MM.1S (cell line): Measurements from ENCODE around the gene FAM236A.
"Not testable (repeated sequence)": the region's sequence is repeated elsewhere in the genome, so short reads cannot be mapped to it uniquely, and the experiment has no call there.

Experiments
- DNase-seq: peaks from one replicate; pipeline ENCODE4 v3.0.0-alpha.2; 2015
- H2AFZ ChIP-seq: fragments of 300-600 bp; sonication (generic); 2 replicates; pipeline ENCODE4 v1.6.0; 2016; ENCODE audit warnings: antibody characterized with exemption, low read length
- H3F3A ChIP-seq: fragments of 300-600 bp; sonication (generic); 2 replicates; pipeline ENCODE4 v1.6.1; 2016; ENCODE audit warnings: mild to moderate bottlenecking, antibody characterized with exemption, low read length, moderate library complexity, mixed read lengths; ENCODE audit not compliant: insufficient read depth
- H3K27ac ChIP-seq: fragments of 300-600 bp; sonication (generic); 2 replicates; pipeline ENCODE4 v1.5.1; 2016; ENCODE audit warnings: mild to moderate bottlenecking, low read length
- H3K27me3 ChIP-seq: fragments of 300-600 bp; sonication (generic); replicated peaks from 2 replicates; pipeline ENCODE4 v1.6.0; 2016; ENCODE audit warnings: low read length; ENCODE audit not compliant: insufficient read depth
- H3K36me3 ChIP-seq: fragments of 300-600 bp; sonication (generic); replicated peaks from 2 replicates; pipeline ENCODE4 v1.6.1; 2016; ENCODE audit warnings: mild to moderate bottlenecking, low read length, mixed read lengths; ENCODE audit not compliant: insufficient read depth
- H3K4me1 ChIP-seq: fragments of 300-600 bp; sonication (generic); 2 replicates; pipeline ENCODE4 v1.6.1; 2016; ENCODE audit warnings: low read length, mixed read lengths
- H3K4me2 ChIP-seq: fragments of 300-600 bp; sonication (generic); 2 replicates; pipeline ENCODE4 v1.6.0; 2016; ENCODE audit warnings: low read depth, low read length
- H3K4me3 ChIP-seq: fragments of 300-600 bp; sonication (generic); 2 replicates; pipeline ENCODE4 v1.5.1; 2016; ENCODE audit warnings: low read length, mixed read lengths
- H3K79me2 ChIP-seq: fragments of 300-600 bp; sonication (generic); 2 replicates; pipeline ENCODE4 v1.6.1; 2016; ENCODE audit warnings: mixed run types, low read length, mixed read lengths
- H3K9ac ChIP-seq: fragments of 300-600 bp; sonication (generic); 2 replicates; pipeline ENCODE4 v1.6.1; 2016; ENCODE audit warnings: low read length, mixed read lengths
- H3K9me2 ChIP-seq: fragments of 300-600 bp; sonication (generic); replicated peaks from 2 replicates; pipeline ENCODE4 v1.6.1; 2016; ENCODE audit warnings: mild to moderate bottlenecking, low read length, mixed read lengths; ENCODE audit not compliant: insufficient read depth
- H3K9me3 ChIP-seq: fragments of 300-600 bp; sonication (generic); replicated peaks from 2 replicates; pipeline ENCODE4 v1.6.1; 2016; ENCODE audit warnings: mild to moderate bottlenecking, low read length, mixed read lengths; ENCODE audit not compliant: insufficient read depth
- H4K20me1 ChIP-seq: fragments of 300-600 bp; sonication (generic); 2 replicates; pipeline ENCODE4 v1.6.1; 2016; ENCODE audit warnings: mild to moderate bottlenecking, low read length, moderate library complexity, mixed read lengths; ENCODE audit not compliant: insufficient read depth

FAM236A gene

DNA sequence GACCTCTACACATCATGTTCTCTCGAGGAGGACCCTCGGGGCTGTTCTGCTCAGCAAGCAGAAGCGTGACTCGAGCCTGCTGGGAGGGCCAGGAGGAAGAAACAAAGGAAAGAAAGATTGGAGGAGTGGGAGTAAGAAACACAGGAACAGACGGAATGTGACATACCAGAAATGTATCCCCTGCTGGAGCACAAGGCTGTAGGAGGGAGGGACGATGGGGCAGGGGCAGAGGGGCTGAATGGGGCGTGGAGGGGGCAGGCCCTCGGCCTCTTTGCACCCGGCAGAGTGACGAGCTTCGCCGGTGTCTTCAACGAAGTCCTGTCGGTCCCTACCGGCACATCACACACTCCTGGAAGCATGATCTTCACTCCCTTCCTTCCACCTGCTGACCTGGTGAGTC, at the start of gene FAM236A:
Gene FAM236A, plus strand, starts transcription at position 301 of the 400 bp plus-strand sequence. Its CDS starts 57 bp downstream, at position 358.
- not testable (repeated sequence) for H4K20me1 ChIP-seq, DNase-seq, H3K4me2 ChIP-seq, H3K9ac ChIP-seq, H3K27me3 ChIP-seq, H2AFZ ChIP-seq, H3K4me3 ChIP-seq, H3F3A ChIP-seq, H3K27ac ChIP-seq, H3K9me3 ChIP-seq, H3K36me3 ChIP-seq, H3K79me2 ChIP-seq, H3K9me2 ChIP-seq, H3K4me1 ChIP-seq

- not testable (repeated sequence) for H3K9me3 ChIP-seq, H3F3A ChIP-seq, H3K27me3 ChIP-seq, H3K4me1 ChIP-seq, H3K36me3 ChIP-seq, H3K79me2 ChIP-seq, H3K9me2 ChIP-seq, H3K4me2 ChIP-seq, DNase-seq, H3K4me3 ChIP-seq, H2AFZ ChIP-seq, H3K9ac ChIP-seq, H3K27ac ChIP-seq, H4K20me1 ChIP-seq
Measured at GRCh38 chrX:72889740-72890139, 48.3 kb upstream of the FAM236A start.

GRCh38 chrX:72912315-72912714, 25.7 kb upstream of the FAM236A start, which contains the start of gene FAM236C:
TSS of gene FAM236C (plus strand) at chrX:72912615. CDS start at chrX:72912715, 100 bp downstream.
- not testable (repeated sequence) for H3K9me2 ChIP-seq, H3K4me3 ChIP-seq, H3K4me2 ChIP-seq, H3K27me3 ChIP-seq, H3K9ac ChIP-seq, H3K4me1 ChIP-seq, H4K20me1 ChIP-seq, H3K9me3 ChIP-seq, H3K36me3 ChIP-seq, H3K79me2 ChIP-seq, H3K27ac ChIP-seq, H3F3A ChIP-seq, DNase-seq, H2AFZ ChIP-seq

- H3K9me3 ChIP-seq, H3F3A ChIP-seq, H2AFZ ChIP-seq, H4K20me1 ChIP-seq, H3K27me3 ChIP-seq, H3K4me3 ChIP-seq, H3K79me2 ChIP-seq, H3K9ac ChIP-seq, H3K36me3 ChIP-seq, DNase-seq, H3K27ac ChIP-seq, H3K4me1 ChIP-seq, H3K9me2 ChIP-seq, H3K4me2 ChIP-seq: not testable (repeated sequence)
Measured at GRCh38 chrX:72916096-72916495, 21.9 kb upstream of the FAM236A start.

DNA sequence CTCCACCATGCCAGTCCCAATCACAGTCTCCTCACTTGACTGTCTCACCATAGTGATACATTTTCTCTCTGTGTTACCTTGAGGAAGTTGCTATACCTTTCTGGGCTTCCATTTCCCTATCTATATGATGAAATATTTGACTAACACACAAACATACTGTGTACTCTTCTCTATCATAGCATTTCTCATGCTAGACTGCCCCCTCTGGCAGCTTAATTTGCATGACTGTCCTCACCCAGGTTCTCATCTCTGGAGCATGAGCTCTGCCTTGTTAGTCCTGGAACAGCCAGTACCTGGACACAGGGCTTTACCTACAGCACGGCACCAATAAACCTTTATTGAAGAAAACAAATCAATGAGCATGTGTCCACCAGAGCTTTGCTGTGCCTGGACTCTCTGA, 5.7 kb upstream of the FAM236A start:
- not testable (repeated sequence) for H3K27me3 ChIP-seq, DNase-seq, H3K4me3 ChIP-seq, H3K27ac ChIP-seq, H3K79me2 ChIP-seq, H3K9me3 ChIP-seq, H3K4me1 ChIP-seq, H3F3A ChIP-seq, H3K4me2 ChIP-seq, H3K9ac ChIP-seq, H3K9me2 ChIP-seq, H4K20me1 ChIP-seq, H3K36me3 ChIP-seq, H2AFZ ChIP-seq

- not testable (repeated sequence) for H3K4me2 ChIP-seq, H3F3A ChIP-seq, H3K9ac ChIP-seq, H3K79me2 ChIP-seq, H2AFZ ChIP-seq, H3K36me3 ChIP-seq, H4K20me1 ChIP-seq, H3K27ac ChIP-seq, H3K9me3 ChIP-seq, H3K9me2 ChIP-seq, DNase-seq, H3K27me3 ChIP-seq, H3K4me3 ChIP-seq, H3K4me1 ChIP-seq
Measured at GRCh38 chrX:72936455-72936854, 1.6 kb upstream of the FAM236A start.

DNA sequence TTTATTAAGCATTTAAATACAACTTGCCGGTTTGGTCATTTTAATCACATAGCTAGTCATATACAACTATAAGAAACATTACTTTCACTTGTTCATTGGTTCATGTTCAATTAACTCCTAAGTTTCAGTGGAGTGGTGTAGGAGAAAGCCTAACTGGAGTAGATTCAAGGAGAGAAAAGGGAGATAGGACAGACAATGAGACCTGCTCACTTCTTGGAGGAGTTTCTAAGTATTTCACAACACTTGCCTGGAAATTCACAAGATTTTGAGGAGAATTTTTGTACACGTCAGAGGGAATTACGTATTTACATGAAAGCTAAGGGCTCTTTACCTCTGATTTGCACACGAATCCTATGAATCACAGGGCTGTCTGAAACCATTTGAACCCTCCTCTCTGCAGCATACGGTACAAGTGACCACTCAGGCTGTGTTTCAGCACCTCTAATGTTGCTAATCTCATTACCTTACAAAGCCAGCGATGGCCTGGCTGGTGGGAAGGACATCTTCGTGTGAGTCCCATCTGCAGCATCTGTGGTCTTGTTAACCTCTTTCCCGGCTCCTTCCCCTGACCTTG, 1.0 kb upstream of the FAM236A start:
- not testable (repeated sequence) for H3K9me2 ChIP-seq, H3K27ac ChIP-seq, H3K4me3 ChIP-seq, H3K36me3 ChIP-seq, H3K4me2 ChIP-seq, H3K4me1 ChIP-seq, H3K27me3 ChIP-seq, DNase-seq, H4K20me1 ChIP-seq, H3K9ac ChIP-seq, H2AFZ ChIP-seq, H3K79me2 ChIP-seq, H3K9me3 ChIP-seq, H3F3A ChIP-seq

- not testable (repeated sequence) for H3K36me3 ChIP-seq, H3K79me2 ChIP-seq, H3K4me1 ChIP-seq, H3K4me3 ChIP-seq, DNase-seq, H2AFZ ChIP-seq, H3K9me2 ChIP-seq, H3K9ac ChIP-seq, H3K9me3 ChIP-seq, H4K20me1 ChIP-seq, H3K27ac ChIP-seq, H3K27me3 ChIP-seq, H3F3A ChIP-seq, H3K4me2 ChIP-seq
Measured at GRCh38 chrX:72942272-72942671, 4.3 kb downstream of the FAM236A start.
